ENCODE results near the gene HIVEP1. TPM values are rescaled to one million over a fixed set of nuclear protein-coding genes. Genes with fewer than 3 reads are reported as not detected.

HIVEP1 gene
- total RNA-seq, 1 experiment from 2014 or later: 16.7 TPM

DNA sequence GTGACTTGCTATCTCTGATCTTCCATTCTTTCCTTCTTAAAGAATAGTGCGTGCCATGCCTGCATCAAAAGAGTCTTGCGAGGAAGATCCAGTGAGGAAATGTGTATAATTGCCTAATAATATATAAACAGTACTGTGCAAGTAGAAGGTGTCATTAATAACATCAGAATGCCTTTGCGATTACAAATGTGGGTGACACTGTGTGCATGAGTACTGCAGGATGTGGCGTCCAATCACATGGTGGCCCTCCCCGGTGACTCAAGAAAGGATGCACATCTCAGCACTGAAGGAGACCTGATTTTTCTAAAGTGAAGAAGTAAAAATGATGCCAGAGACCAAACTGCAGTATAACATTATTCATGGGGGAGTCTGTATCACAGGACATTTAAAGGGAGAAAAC is 170.6 kb downstream of the HIVEP1 start:
- DNase-seq (ENCODE audit: low read depth, low spot score): peak; percentile 30
- in situ Hi-C loops (cut with HindIII; ENCODE audit: low pct_unique_long_range_greater_than_20kb, low sequenced_read_pairs): no loop called here

DNA sequence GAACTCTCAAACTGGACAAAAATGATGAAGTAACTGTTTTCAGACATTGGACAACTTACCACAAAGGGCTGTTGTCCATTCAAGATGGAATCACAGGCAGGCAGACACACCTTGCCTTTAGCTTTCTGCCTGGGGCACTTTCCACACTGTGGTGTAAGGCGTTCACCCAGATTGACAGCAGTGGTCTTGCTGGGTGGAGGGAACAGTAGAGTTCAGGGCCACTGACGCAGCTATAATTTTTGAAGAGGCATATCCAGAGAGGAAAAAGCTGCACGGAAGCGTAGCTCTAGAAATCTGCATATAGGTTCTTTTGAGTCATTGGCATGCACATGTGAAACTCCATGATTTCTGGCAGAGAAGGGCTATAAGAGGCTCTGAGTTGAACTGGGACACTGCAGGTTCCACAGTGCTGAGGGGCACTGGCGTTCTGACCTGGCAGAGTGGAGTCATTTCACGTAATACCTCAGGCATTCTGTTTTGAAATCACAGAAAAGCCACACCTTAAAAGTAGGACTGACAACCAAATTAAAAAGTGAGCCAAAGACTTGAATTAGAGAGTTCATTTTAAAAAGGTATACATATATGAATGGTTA is 173.1 kb downstream of the HIVEP1 start:
- in situ Hi-C loops (cut with HindIII; ENCODE audit: low pct_unique_long_range_greater_than_20kb, low sequenced_read_pairs): no loop called here

More for the DNA sequence above, 170.6 kb downstream of the HIVEP1 start:
- ATAC-seq: no peak
- Histone ChIP-seq H3K36me3 (ENCODE audit: control insufficient read depth, insufficient read depth, low read length) (no peaks in the 10 kb centered on the region), H3K4me1 (ENCODE audit: control insufficient read depth, insufficient read depth, low read length) (no peaks in the 10 kb centered on the region), H3K9me3 (ENCODE audit: control insufficient read depth, insufficient read depth, low read depth, low read length) (no peaks in the 10 kb centered on the region), H3K27me3 (ENCODE audit: control insufficient read depth, insufficient read depth, low read length) (no peaks in the 10 kb centered on the region), H3K4me3 (ENCODE audit: low read depth in 2 of 2, low read length in 2 of 2) (no peak overlapping the region), H3K27ac (ENCODE audit: low read length) (no peak overlapping the region)
- CTCF ChIA-PET: no interaction called here
- BruUV-seq (replicated peaks): no TSS peak
- intact Hi-C loops (cut with micrococcal nuclease; ENCODE audit: unreplicated experiment): no loop called here
- TF ChIP-seq SIN3A (IDR thresholded peaks at IDR 0.05; ENCODE audit: borderline replicate concordance, insufficient read depth, low read depth, low read length) (no peak), POLR2AphosphoS5 (IDR thresholded peaks at IDR 0.05; ENCODE audit: low read depth, low read length) (no peak), TCF7L2 (IDR thresholded peaks at IDR 0.05; ENCODE audit: low read depth, low read length) (no peak)
- TF ChIP-seq, protein P1, sequence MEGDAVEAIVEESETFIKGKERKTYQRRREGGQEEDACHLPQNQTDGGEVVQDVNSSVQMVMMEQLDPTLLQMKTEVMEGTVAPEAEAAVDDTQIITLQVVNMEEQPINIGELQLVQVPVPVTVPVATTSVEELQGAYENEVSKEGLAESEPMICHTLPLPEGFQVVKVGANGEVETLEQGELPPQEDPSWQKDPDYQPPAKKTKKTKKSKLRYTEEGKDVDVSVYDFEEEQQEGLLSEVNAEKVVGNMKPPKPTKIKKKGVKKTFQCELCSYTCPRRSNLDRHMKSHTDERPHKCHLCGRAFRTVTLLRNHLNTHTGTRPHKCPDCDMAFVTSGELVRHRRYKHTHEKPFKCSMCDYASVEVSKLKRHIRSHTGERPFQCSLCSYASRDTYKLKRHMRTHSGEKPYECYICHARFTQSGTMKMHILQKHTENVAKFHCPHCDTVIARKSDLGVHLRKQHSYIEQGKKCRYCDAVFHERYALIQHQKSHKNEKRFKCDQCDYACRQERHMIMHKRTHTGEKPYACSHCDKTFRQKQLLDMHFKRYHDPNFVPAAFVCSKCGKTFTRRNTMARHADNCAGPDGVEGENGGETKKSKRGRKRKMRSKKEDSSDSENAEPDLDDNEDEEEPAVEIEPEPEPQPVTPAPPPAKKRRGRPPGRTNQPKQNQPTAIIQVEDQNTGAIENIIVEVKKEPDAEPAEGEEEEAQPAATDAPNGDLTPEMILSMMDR (IDR thresholded peaks at IDR 0.05): no peak
- TF ChIP-seq, protein P2, sequence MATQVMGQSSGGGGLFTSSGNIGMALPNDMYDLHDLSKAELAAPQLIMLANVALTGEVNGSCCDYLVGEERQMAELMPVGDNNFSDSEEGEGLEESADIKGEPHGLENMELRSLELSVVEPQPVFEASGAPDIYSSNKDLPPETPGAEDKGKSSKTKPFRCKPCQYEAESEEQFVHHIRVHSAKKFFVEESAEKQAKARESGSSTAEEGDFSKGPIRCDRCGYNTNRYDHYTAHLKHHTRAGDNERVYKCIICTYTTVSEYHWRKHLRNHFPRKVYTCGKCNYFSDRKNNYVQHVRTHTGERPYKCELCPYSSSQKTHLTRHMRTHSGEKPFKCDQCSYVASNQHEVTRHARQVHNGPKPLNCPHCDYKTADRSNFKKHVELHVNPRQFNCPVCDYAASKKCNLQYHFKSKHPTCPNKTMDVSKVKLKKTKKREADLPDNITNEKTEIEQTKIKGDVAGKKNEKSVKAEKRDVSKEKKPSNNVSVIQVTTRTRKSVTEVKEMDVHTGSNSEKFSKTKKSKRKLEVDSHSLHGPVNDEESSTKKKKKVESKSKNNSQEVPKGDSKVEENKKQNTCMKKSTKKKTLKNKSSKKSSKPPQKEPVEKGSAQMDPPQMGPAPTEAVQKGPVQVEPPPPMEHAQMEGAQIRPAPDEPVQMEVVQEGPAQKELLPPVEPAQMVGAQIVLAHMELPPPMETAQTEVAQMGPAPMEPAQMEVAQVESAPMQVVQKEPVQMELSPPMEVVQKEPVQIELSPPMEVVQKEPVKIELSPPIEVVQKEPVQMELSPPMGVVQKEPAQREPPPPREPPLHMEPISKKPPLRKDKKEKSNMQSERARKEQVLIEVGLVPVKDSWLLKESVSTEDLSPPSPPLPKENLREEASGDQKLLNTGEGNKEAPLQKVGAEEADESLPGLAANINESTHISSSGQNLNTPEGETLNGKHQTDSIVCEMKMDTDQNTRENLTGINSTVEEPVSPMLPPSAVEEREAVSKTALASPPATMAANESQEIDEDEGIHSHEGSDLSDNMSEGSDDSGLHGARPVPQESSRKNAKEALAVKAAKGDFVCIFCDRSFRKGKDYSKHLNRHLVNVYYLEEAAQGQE (IDR thresholded peaks at IDR 0.05; ENCODE audit: insufficient read depth in 1 of 2, low read depth in 2 of 2, low read length in 1 of 2): no peak
- POLR2A ChIA-PET: no interaction called here

More for the DNA sequence above, 173.1 kb downstream of the HIVEP1 start:
- no peak overlapping the region for H3K27ac ChIP-seq (ENCODE audit: low read length)
- no peaks in the 10 kb centered on the region for H3K4me1 ChIP-seq (ENCODE audit: control insufficient read depth, insufficient read depth, low read length)
- no peak overlapping the region for H3K4me3 ChIP-seq (ENCODE audit: low read depth in 2 of 2, low read length in 2 of 2)
- no peak for TF ChIP-seq POLR2AphosphoS5 (IDR thresholded peaks at IDR 0.05; ENCODE audit: low read depth, low read length)
- no peak for TF ChIP-seq TCF7L2 (IDR thresholded peaks at IDR 0.05; ENCODE audit: low read depth, low read length)
- TF ChIP-seq, protein P2 (IDR thresholded peaks at IDR 0.05; ENCODE audit: insufficient read depth in 1 of 2, low read depth in 2 of 2, low read length in 1 of 2): no peak
- no peak for TF ChIP-seq SIN3A (IDR thresholded peaks at IDR 0.05; ENCODE audit: borderline replicate concordance, insufficient read depth, low read depth, low read length)
- TF ChIP-seq, protein P1 (IDR thresholded peaks at IDR 0.05): no peak
- DNase-seq (ENCODE audit: low read depth, low spot score) (no peak), ATAC-seq (no peak)
- no TSS peak for BruUV-seq (replicated peaks)
- POLR2A ChIA-PET: no interaction called here
- H3K27me3 ChIP-seq (ENCODE audit: control insufficient read depth, insufficient read depth, low read length): no peaks in the 10 kb centered on the region
- no peaks in the 10 kb centered on the region for H3K9me3 ChIP-seq (ENCODE audit: control insufficient read depth, insufficient read depth, low read depth, low read length)
- H3K36me3 ChIP-seq (ENCODE audit: control insufficient read depth, insufficient read depth, low read length): no peaks in the 10 kb centered on the region
- CTCF ChIA-PET: no interaction called here
- intact Hi-C loops (cut with micrococcal nuclease; ENCODE audit: unreplicated experiment): no loop called here

Data from Panc1 (cell line).